Endometrial microvascular endothelial cells (primary cell): Measurements from ENCODE around the gene APBA3. TPM values are rescaled to one million over a fixed set of nuclear protein-coding genes. Genes with fewer than 3 reads are reported as not detected.

ENCODE experiments used
- in situ Hi-C: cut with HindIII; loops from 2 replicates; pipeline ENCODE4 v1.10.0; 2017; ENCODE audit warnings: low sequenced_read_pairs, low pct_unique_long_range_greater_than_20kb; ENCODE audit errors: inconsistent ontology term
- total RNA-seq: library from RNA; depleted of rRNA; stranded (reverse); fragments of >200 nt; gene quantifications from one replicate; pipeline ENCODE4 v1.2.3, GENCODE V29; 2015; ENCODE audit errors: inconsistent ontology term

Gene APBA3
- total RNA-seq, 1 donor from 2014 or later = 46.8 TPM

- in situ Hi-C loops = no loop called here
These were observed 35.7 kb downstream of the APBA3 start for GRCh38 chr19:3725640-3726310.

GRCh38 chr19:3725121-3725520 is 36.4 kb downstream of the APBA3 start:
- in situ Hi-C loops = no loop called here

DNA sequence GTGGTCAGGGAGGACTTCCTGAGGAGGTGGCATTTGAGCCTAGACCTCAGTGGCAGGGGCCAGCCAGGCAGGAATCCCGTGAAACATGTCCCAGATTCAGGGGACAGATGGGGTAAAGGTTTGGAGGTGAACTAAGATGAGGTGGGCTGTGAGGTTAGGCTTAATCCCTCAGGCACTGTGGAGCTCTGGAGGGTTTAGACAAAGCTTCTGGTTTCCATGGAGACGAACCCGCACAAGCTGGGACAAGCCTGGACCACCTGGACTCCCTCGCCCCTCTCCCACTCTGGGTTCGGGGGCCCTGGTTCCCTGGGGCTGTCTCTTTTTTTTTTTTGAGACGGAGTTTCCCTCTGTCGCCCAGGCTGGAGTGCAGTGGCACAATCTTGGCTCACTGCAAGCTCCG is 37.6 kb downstream of the APBA3 start:
- in situ Hi-C loops = no loop called here

DNA sequence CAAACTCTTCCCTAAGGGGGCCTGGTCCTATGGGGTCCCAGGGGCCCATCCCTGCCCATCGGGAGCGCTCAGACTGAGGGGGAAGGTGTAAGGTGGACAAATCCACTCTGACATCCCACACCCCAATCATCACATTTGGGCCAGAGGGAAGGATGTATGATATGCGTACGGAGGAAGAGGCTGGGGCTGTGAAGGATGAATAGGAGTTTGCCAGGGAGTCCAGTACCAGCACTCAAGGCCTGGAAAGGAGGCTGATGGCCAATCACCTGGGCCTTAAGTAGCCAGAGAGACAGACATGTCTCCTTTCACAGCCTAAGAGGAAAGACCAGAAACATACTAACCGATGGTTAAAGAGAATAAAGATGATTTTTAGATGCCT is 38.4 kb downstream of the APBA3 start:
- in situ Hi-C loops = no loop called here

DNA sequence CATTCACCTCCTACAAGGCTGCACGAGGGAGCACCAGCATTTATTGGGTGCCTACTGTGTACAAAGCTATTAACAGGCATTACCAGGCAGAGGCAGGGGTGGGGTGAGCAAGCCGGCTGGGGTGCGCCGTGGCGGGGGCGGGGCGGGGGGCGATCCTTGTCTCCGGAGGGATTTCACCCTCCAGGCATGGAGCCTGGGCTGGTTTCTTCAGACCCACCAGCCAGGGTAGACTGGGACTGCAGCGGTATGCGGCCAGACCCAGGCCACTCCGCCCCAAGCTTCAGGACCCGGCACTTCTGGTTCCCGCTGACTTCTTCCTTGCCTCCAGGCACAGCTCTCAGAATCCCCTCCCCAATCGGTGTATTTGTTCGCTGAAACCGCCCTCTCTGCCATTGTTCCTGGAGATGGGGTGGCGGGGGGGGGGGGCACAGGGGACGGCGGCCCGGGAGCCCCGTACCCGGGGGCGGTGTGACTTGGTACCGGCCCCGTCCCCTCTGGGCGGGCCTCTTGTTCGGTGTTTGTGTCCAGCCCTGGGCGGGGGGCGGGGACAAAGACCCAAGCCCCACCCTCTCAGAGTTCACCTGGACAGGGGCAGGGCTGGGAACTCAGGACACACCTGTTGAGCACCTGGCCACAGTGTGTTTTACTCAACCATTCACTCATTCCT is 38.9 kb downstream of the APBA3 start:
- in situ Hi-C loops = no loop called here

DNA sequence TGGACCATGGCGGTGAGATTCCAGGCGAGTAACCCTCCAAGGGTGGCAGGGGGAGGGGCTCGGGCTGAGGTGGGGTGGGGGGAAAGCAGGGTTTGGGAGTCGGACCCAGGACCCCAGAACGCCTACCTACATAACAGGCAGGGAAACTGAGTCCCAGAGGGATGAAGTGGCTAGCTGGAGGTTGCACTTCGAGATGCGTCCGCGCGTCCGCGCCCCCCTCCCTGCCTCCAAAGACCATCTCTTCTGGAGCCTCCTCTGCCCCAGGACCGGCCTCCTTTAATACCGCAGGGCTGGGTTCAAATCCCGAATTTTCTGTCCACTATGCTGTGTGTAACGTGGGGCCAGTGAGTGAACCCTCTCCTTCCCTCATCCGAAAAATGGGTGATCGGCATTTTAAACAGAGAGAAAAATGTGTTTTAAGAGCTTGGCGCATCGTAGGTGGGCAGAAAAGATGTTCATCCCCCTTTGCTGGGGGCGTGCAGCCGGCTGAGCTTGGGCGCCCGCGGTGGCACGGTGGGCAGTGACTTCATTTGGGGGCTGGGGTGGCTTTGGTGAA is 39.5 kb downstream of the APBA3 start:
- in situ Hi-C loops = no loop called here

DNA sequence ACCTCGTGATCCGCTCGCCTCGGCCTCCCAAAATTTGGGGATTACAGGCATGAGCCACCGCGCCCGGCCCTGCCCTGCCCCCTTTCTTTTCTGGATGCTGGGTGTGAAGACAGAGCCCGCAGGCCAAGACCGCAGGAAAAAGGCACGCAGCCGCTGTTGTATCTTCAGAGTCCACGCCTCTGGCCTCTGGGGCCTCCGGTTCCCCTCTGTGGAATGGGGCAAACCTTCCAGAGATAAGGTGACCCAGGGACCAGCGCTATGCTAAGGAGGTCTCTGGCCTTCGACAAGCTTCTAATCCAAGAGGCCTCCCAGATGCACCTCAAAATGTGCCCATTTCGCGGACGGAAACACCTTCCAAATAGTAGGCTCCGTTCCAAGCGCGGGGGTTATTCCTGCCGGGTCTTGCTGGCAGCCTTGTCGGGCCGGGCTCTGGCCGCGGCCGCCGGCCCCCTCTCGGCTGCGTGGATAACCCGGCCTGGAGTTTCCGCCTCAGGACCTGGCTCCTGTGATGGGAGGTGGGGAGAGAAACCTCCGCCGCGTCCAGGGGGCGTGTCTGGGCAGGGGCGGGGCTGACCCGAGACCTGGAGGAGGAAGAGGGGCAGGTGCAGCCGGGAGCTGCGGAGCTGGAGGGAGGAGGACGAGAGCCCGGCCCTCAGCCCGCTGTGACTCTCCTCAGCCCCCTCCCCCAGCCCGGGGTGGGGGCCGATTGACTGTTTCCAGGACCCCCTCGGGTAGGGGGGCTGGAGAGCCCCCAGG is 40.2 kb downstream of the APBA3 start:
- in situ Hi-C loops = no loop called here

DNA sequence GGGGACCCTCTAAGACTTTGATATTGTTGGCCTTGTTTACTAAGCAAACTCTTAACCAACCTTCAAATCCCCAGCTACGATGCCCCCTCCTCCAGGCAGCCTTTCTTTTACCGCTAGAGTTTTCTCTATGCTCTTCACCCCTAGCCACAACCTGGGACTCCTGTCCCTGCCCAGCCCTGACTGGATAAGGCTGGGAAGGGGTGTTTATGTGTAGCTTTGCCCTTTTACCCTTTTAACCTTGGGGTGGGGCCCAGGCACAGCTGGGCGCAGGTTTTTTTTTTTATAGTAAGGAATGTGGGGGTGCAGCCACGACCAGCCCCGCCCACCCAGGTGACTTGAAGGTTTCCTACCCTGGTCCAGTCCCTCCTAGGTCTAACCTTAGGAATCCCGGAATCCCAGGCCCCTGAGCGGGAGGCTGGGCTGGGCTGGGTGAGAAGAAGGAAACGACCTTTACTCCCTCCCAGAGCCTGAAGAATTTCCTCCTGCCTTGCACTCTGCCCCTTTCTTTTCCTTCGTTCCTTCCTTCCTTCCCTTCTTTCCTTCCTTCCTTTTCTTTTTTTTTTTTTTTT is 41.1 kb downstream of the APBA3 start:
- in situ Hi-C loops = no loop called here

- in situ Hi-C loops = no loop called here
These were observed 41.6 kb downstream of the APBA3 start for GRCh38 chr19:3719868-3720267.

- in situ Hi-C loops = no loop called here
These were observed 45.3 kb downstream of the APBA3 start for GRCh38 chr19:3716147-3716668.

GRCh38 chr19:3712663-3713611 is 48.6 kb downstream of the APBA3 start:
- in situ Hi-C loops = no loop called here

- in situ Hi-C loops = no loop called here
These were observed 51.2 kb downstream of the APBA3 start for GRCh38 chr19:3710265-3710812.

DNA sequence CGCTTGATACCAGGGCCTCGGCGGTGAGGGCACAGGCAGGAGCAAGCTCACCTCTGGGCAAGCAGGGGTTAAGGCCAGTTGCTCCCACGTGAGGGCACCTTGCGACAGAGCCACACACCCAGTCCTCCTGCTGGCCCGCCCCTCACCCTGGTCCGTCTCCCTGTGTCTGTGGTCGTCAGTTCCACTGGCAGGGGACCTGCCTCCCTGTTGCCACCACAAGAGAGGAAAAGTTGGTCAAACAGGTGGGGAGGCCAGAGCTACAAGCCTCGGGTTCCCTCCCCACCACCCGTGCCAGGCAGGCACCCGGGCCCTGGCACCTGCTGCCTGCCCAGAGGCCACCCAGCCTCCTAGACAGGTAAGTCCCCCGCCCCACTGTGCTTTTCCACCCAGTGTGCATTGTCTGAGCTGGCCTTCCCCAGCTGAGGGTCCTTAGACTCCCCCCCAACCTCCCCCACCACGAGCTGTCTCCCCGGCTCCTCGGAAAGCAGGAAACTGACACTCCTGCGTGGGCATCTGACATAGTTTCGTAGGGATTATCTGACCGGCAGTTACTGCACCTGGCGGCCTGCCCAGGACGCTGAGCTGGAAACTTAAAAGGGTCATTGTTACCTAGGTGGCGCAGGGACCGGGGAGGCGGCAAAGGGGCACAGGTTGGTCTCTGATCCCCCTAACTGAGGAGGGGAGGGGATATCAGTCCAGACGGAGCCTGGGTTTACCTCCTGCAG is 53.1 kb downstream of the APBA3 start, which contains the start of gene TJP3:
Gene TJP3, plus strand, starts transcription at position 178 of the 725 bp plus-strand sequence. CDS start 20,049 bp downstream, outside the sequence.
- in situ Hi-C loops = no loop called here

GRCh38 chr19:3707868-3708206 is 53.7 kb downstream of the APBA3 start:
- in situ Hi-C loops = no loop called here

DNA sequence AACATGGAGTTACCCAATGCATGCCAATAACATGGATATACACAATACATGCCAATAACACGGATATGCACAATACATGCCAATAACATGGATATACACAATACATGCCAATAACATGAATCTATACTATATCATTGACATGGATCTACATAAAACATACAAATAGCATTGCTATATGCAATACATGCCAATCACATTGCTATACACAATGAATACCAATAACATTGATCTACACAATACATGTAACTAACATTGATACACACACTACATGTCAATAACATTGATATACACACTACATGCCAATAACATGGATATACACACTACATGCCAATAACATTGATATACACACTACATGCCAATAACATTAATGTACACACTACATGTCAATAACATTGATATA is 60.3 kb downstream of the APBA3 start:
- in situ Hi-C loops = no loop called here
